GM21717 (cell line): ENCODE measurements around the gene SCAI.
A peak's percentile ranks its signal among the peaks of the same experiment; 100 is the strongest.
"Not testable (repeated sequence)": the region's sequence is repeated elsewhere in the genome, so short reads cannot be mapped to it uniquely, and the experiment has no call there.

ENCODE experiments used
- ATAC-seq: cut with Tn5 transposase; IDR thresholded peaks from one replicate; pipeline ENCODE4 v1.9.1; 2021; ENCODE audit warnings: mild to moderate bottlenecking, moderate library complexity; ENCODE audit not compliant: unreplicated experiment

SCAI gene

GRCh38 chr9:125143377-125144090 lies at the start of gene SCAI:
SCAI (minus strand) TSS chr9:125143528; CDS start chr9:125143437, 91 bp downstream.
- peak; percentile 99 for ATAC-seq

DNA sequence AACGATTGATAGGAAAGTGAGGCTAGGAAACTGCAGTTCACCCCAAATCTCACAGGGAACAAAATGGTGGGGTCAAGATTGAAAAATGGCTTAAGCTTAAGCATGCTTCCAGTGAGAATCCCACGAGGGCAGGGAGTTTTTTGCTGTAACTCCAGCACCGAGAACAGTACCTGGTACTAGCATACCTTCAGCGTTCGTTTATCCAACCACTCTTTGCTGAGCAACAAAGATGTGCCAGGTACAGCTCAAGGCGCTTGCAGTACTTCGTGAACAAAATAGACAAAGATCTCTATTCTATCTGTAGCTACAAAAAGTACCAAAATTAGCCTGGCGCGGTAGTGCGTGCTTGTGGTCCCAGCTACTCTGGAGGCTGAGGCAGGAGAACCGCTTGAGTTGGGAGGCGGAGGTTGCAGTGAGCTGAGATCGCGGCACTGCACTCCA lies 47.1 kb upstream of the SCAI start:
- ATAC-seq = no peak

- peak; percentile 96 for ATAC-seq
These were observed 46.3 kb upstream of the SCAI start, which contains the start of gene PPP6C for GRCh38 chr9:125189361-125190289. PPP6C (minus strand) TSS chr9:125189803; CDS start chr9:125189718, 85 bp downstream.

- peak; percentile 12 for ATAC-seq
These were observed 45.7 kb upstream of the SCAI start for GRCh38 chr9:125189011-125189360.

DNA sequence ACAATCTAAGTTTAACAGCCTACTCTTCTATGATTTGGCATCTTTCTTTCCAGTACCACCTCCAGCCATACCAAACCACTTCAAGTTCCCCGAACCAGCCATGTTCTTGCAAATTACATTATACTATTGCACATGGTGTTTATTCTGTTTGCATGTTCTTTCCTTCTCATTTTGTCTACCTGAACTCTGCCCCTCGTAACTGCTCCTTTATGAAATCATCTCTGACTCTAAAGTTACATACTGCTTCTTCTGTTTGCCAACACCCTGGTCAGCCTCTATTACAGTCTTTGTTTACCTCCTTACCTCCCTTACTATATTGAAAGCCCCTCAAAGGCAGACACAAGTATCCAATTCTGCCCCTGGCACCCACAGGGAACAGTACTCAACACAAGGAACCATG lies 40.2 kb upstream of the SCAI start:
- ATAC-seq = no peak

- ATAC-seq = no peak
These were observed 39.7 kb upstream of the SCAI start for GRCh38 chr9:125183054-125183453.

- not testable (repeated sequence) for ATAC-seq
These were observed 38.4 kb upstream of the SCAI start for GRCh38 chr9:125181756-125182155.

DNA sequence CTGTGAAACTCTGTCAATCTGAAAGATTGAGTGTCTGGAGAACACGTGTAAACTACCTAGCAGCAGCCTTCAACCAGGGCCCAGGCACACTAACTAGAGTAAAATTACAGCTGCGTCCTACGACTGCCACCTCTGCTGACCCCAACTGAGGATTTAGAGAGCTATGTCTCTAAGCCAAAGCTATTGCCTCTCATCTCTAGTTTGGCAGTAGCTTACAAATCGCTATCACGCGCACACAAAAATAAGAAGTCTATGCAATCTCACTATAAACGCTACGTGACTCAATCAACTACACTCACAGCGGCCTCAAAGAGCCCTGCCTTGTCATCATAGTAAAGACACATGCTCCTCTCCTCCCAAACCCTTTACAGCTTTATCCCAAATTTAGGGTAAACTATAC lies 37.5 kb upstream of the SCAI start:
- no peak for ATAC-seq

DNA sequence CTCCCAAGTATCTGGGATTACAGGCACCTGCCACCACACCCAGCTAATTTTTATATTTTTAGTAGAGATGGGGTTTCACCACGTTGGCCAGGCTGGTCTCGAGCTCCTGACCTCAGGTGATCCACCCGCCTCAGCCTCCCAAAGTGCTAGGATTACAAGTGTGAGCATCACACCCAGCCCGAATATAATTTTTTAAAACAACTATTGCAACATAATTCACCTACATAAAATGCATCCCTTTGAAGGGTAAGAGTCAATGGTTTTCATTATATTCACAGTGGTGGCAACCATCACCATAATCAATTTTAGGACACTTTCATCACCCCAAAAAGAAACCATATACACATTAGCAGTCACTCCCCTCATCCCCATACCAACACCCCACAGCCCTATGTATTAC lies 36.4 kb upstream of the SCAI start:
- ATAC-seq = not testable (repeated sequence)

- ATAC-seq = no peak
These were observed 34.6 kb upstream of the SCAI start for GRCh38 chr9:125177888-125178287.

GRCh38 chr9:125176636-125177035 lies 33.3 kb upstream of the SCAI start:
- ATAC-seq = no peak

- ATAC-seq = no peak
These were observed 28.9 kb upstream of the SCAI start for GRCh38 chr9:125172031-125172755.

DNA sequence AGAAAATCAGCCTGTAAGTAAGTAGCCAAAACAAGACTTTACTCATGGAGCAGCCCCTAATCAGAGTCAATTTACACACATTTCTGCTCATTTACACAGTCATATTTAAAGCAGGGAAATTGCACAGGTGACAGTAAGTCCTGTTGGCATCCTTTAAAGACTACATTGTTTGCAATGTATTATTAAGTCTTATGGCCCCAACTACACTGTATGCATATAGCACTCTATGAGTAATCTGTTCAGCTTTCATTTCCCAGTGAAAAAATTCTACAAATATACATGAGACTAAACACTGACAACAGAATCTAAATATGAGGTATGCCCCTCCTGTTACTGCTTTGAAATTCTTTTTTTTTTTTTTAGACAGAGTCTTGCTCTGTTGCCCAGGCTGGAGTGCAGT lies 26.6 kb upstream of the SCAI start:
- no peak for ATAC-seq

GRCh38 chr9:125166762-125167161 lies 23.4 kb upstream of the SCAI start:
- ATAC-seq = no peak

DNA sequence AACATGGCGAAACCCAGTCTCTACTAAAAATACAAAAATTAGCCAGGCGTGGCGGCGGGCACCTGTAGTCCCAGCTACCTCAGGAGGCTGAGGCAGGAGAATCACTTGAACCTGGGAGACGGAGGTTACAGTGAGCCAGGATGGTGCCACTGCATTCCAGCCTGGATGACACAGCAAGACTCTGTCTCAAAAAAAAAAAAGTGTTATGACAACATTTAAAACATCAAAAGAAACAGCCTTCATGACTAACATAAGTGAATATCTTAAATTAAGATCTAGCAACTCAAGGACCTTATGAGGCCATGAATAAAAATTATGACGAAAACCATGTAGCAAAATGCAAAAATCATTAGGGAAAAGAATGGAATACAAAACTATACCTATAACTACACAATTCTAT lies 19.6 kb upstream of the SCAI start:
- ATAC-seq = not testable (repeated sequence)

GRCh38 chr9:125161284-125161918 lies 18.1 kb upstream of the SCAI start:
- ATAC-seq = no peak

DNA sequence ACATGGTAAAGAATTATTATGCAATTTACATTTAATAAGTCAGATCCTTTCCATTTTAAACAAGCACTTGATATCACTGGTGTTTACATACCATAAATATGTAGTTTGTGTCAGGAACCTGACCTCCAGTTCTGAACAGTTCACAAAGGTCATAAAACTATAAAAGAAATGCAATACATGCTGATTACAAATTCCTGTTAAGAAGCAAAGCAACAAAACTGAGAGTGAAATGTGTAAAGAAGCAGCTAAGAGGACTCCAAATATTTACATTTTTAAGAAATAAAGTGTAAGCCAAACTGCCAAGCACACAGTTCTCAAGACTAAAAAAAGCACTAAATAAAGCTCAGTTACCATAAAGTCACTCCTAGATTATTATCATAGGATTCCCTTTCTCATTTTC lies 17.4 kb upstream of the SCAI start:
- ATAC-seq = no peak

GRCh38 chr9:125156551-125156950 lies 13.2 kb upstream of the SCAI start:
- no peak for ATAC-seq

GRCh38 chr9:125153712-125154367 lies 10.5 kb upstream of the SCAI start:
- no peak for ATAC-seq

DNA sequence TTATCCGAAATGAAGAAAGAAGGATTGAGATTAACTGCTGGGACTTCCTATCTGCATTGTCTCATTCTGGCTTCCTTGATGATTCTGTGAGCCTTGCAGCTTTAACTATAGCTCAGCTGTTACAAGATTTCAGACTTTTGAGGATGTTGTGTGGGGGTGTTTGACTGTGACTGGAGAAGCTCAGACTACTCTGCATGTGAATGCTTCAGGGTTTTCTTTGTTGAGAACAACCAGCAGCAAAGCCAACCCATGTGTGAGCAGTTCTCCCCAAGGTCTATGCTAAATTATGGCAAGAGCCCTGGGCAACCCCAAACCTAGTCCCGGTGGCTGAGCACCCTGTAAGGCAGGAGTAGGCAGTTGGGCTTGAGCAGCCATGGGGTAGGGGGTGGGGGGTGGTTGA lies 8.4 kb upstream of the SCAI start:
- ATAC-seq = no peak
